GM10266 (cell line): Measurements from ENCODE around the gene APPL2.

ENCODE experiments used
- DNase-seq: peaks from one replicate; pipeline ENCODE4 v3.0.0; 2012; ENCODE audit errors: extremely low spot score
- CTCF ChIP-seq: IDR thresholded peaks from 2 replicates; pipeline ENCODE4 v1.5.1; 2012; ENCODE audit warnings: mild to moderate bottlenecking, low read depth; ENCODE audit not compliant: control insufficient read depth, insufficient read depth; ENCODE audit errors: missing control alignments

The APPL2 gene

GRCh38 chr12:105158876-105159275, 77.1 kb downstream of the APPL2 start:
- no peak for TF ChIP-seq CTCF
- DNase-seq = no peak

- TF ChIP-seq CTCF = no peak
Measured at GRCh38 chr12:105157606-105158005, 78.4 kb downstream of the APPL2 start.

GRCh38 chr12:105156260-105156659, 79.7 kb downstream of the APPL2 start:
- no peak for TF ChIP-seq CTCF
- DNase-seq = no peak

More at GRCh38 chr12:105157606-105158005, 78.4 kb downstream of the APPL2 start:
- DNase-seq = no peak

GRCh38 chr12:105142259-105142658, 93.7 kb downstream of the APPL2 start:
- no peak for DNase-seq
- no peak for TF ChIP-seq CTCF

GRCh38 chr12:105141320-105141922, 94.6 kb downstream of the APPL2 start:
- no peak for TF ChIP-seq CTCF
- no peak for DNase-seq

GRCh38 chr12:105138248-105138647, 97.7 kb downstream of the APPL2 start:
- DNase-seq = no peak
- TF ChIP-seq CTCF = no peak
